Measurements from ENCODE around the gene NEK10. TPM values are rescaled to one million over a fixed set of nuclear protein-coding genes. Genes with fewer than 3 reads are reported as not detected.
"Not testable (repeated sequence)": the region's sequence is repeated elsewhere in the genome, so short reads cannot be mapped to it uniquely, and the experiment has no call there.

NEK10 gene
- total RNA-seq, 1 donor from 2014 or later: 0.67 TPM

- Histone ChIP-seq H3K4me3 (ENCODE audit: low read depth, low read length) (no peak overlapping the region), H3K36me3 (ENCODE audit: control insufficient read depth, insufficient read depth, low read length) (no peaks in the 10 kb centered on the region), H3K27me3 (ENCODE audit: control insufficient read depth, insufficient read depth, low read length) (no peaks in the 10 kb centered on the region)
- DNase-seq (ENCODE audit: low read depth): no peak
- no peak for TF ChIP-seq CTCF (IDR thresholded peaks at IDR 0.05; ENCODE audit: insufficient read depth, low read length, poor library complexity, severe bottlenecking)
These were observed 75.2 kb downstream of the NEK10 start for GRCh38 chr3:27293939-27294338.

GRCh38 chr3:27290760-27291159 is 78.4 kb downstream of the NEK10 start:
- DNase-seq (ENCODE audit: low read depth): no peak
- no peak for TF ChIP-seq CTCF (IDR thresholded peaks at IDR 0.05; ENCODE audit: insufficient read depth, low read length, poor library complexity, severe bottlenecking)
- Histone ChIP-seq H3K36me3 (ENCODE audit: control insufficient read depth, insufficient read depth, low read length) (no peaks in the 10 kb centered on the region), H3K27me3 (ENCODE audit: control insufficient read depth, insufficient read depth, low read length) (no peaks in the 10 kb centered on the region), H3K4me3 (ENCODE audit: low read depth, low read length) (no peak overlapping the region)

GRCh38 chr3:27289769-27290413 is 79.3 kb downstream of the NEK10 start:
- TF ChIP-seq CTCF (IDR thresholded peaks at IDR 0.05; ENCODE audit: insufficient read depth, low read length, poor library complexity, severe bottlenecking): no peak
- Histone ChIP-seq H3K36me3 (ENCODE audit: control insufficient read depth, insufficient read depth, low read length) (no peaks in the 10 kb centered on the region), H3K4me3 (ENCODE audit: low read depth, low read length) (no peak overlapping the region), H3K27me3 (ENCODE audit: control insufficient read depth, insufficient read depth, low read length) (no peaks in the 10 kb centered on the region)
- DNase-seq (ENCODE audit: low read depth): no peak

GRCh38 chr3:27287052-27287451 is 82.1 kb downstream of the NEK10 start:
- Histone ChIP-seq H3K4me3 (ENCODE audit: low read depth, low read length) (no peak overlapping the region), H3K36me3 (ENCODE audit: control insufficient read depth, insufficient read depth, low read length) (no peaks in the 10 kb centered on the region), H3K27me3 (ENCODE audit: control insufficient read depth, insufficient read depth, low read length) (no peaks in the 10 kb centered on the region)
- TF ChIP-seq CTCF (IDR thresholded peaks at IDR 0.05; ENCODE audit: insufficient read depth, low read length, poor library complexity, severe bottlenecking): no peak
- no peak for DNase-seq (ENCODE audit: low read depth)

- not testable (repeated sequence) for H3K36me3 ChIP-seq (ENCODE audit: control insufficient read depth, insufficient read depth, low read length); DNase-seq (ENCODE audit: low read depth); H3K27me3 ChIP-seq (ENCODE audit: control insufficient read depth, insufficient read depth, low read length); H3K4me3 ChIP-seq (ENCODE audit: low read depth, low read length)
These were observed 82.7 kb downstream of the NEK10 start for GRCh38 chr3:27286467-27286866.

GRCh38 chr3:27285668-27286067 is 83.5 kb downstream of the NEK10 start:
- no peak for DNase-seq (ENCODE audit: low read depth)
- no peaks in the 10 kb centered on the region for H3K36me3 ChIP-seq (ENCODE audit: control insufficient read depth, insufficient read depth, low read length)
- no peak for TF ChIP-seq CTCF (IDR thresholded peaks at IDR 0.05; ENCODE audit: insufficient read depth, low read length, poor library complexity, severe bottlenecking)

More at GRCh38 chr3:27285668-27286067, 83.5 kb downstream of the NEK10 start:
- Histone ChIP-seq H3K27me3 (ENCODE audit: control insufficient read depth, insufficient read depth, low read length) (no peaks in the 10 kb centered on the region), H3K4me3 (ENCODE audit: low read depth, low read length) (no peak overlapping the region)
